Natural killer cell (primary cell): ENCODE data around the gene SNAI3. TPM values are rescaled to one million over a fixed set of nuclear protein-coding genes. Genes with fewer than 3 reads are reported as not detected.

Experiments used
- ATAC-seq, 3 donors: fragments of 150-1000 bp in 2 of 3; fragments of 200-7000 bp in 1 of 3; cut with Tn5 transposase; 1 replicate in 1 of 3; 2 replicates in 2 of 3; pipeline ENCODE4 v1.10.0; 2021; ENCODE audit warnings: mild to moderate bottlenecking in 2 of 3, moderate library complexity in 2 of 3
- DNase-seq, 2 donors: peaks; one replicate each; pipeline versions ENCODE4 v3.0.0 to v3.0.0-alpha.2; 2013 to 2021; ENCODE audit warnings: mixed read lengths in 1 of 2
- H3K27ac ChIP-seq: one replicate; pipeline ENCODE4 v1.5.1; 2013; ENCODE audit warnings: mild to moderate bottlenecking, low read length
- H3K27me3 ChIP-seq: one replicate; pipeline ENCODE4 v1.6.1; 2013; ENCODE audit warnings: low read length; ENCODE audit not compliant: control insufficient read depth, insufficient read depth
- H3K36me3 ChIP-seq: one replicate; pipeline ENCODE4 v1.6.1; 2013; ENCODE audit warnings: low read length; ENCODE audit not compliant: control insufficient read depth, insufficient read depth
- H3K4me1 ChIP-seq: one replicate; pipeline ENCODE4 v1.6.1; 2013; ENCODE audit warnings: low read length; ENCODE audit not compliant: control insufficient read depth, insufficient read depth
- H3K4me3 ChIP-seq: one replicate; pipeline ENCODE4 v1.5.1; 2013; ENCODE audit warnings: low read length
- H3K9me3 ChIP-seq: one replicate; pipeline ENCODE4 v1.6.1; 2013; ENCODE audit warnings: low read length; ENCODE audit not compliant: control insufficient read depth, insufficient read depth
- H3K27ac Mint-ChIP-seq, 2 donors: one replicate each; pipeline ENCODE4 v1.8.0; 2022; ENCODE audit warnings: mild to moderate bottlenecking in 2 of 2, mixed read lengths in 2 of 2, moderate library complexity in 1 of 2
- H3K27me3 Mint-ChIP-seq, 2 donors: one replicate each; pipeline ENCODE4 v1.8.0; 2022; ENCODE audit warnings: low read depth in 2 of 2, mixed read lengths in 2 of 2
- H3K36me3 Mint-ChIP-seq: one replicate; pipeline ENCODE4 v1.8.0; 2022; ENCODE audit warnings: mixed read lengths
- H3K4me1 Mint-ChIP-seq, 2 donors: one replicate each; pipeline ENCODE4 v1.8.0; 2022; ENCODE audit warnings: mixed read lengths in 2 of 2
- H3K4me3 Mint-ChIP-seq: one replicate; pipeline ENCODE4 v1.8.0; 2022; ENCODE audit warnings: mild to moderate bottlenecking, moderate library complexity, mixed read lengths
- H3K9me3 Mint-ChIP-seq, 2 donors: one replicate each; pipeline ENCODE4 v1.8.0; 2022; ENCODE audit warnings: mixed read lengths in 2 of 2
- WGBS: methylation state at CpG from one replicate; pipeline ENCODE4 v1.1.7; 2013; ENCODE audit warnings: missing lambda C conversion rate; ENCODE audit not compliant: insufficient coverage; 5-methylcytosine and 5-hydroxymethylcytosine counted together
- intact Hi-C: fragments of 100-400 bp; cut with micrococcal nuclease; formaldehyde crosslinking; loops from one replicate; pipeline ENCODE4 v1.14.2; 2022
- total RNA-seq, 4 donors: library from RNA; stranded (reverse); fragments of 120-200 nt in 1 of 4; gene quantifications; one replicate each; pipeline versions ENCODE4 v1.2.3 to v1.2.4, GENCODE V29; 2013 to 2022
- TF ChIP-seq, protein P1 (sequence below): fragments of 200-600 bp; IDR thresholded peaks from one replicate; pipeline ENCODE4 v1.8.0; 2022; ENCODE audit warnings: antibody characterized with exemption

SNAI3 gene
- total RNA-seq = 1 to 10 TPM; 8.2 to 9.2 (median 8.4) TPM
- 11.2 TPM for total RNA-seq (2013)

DNA sequence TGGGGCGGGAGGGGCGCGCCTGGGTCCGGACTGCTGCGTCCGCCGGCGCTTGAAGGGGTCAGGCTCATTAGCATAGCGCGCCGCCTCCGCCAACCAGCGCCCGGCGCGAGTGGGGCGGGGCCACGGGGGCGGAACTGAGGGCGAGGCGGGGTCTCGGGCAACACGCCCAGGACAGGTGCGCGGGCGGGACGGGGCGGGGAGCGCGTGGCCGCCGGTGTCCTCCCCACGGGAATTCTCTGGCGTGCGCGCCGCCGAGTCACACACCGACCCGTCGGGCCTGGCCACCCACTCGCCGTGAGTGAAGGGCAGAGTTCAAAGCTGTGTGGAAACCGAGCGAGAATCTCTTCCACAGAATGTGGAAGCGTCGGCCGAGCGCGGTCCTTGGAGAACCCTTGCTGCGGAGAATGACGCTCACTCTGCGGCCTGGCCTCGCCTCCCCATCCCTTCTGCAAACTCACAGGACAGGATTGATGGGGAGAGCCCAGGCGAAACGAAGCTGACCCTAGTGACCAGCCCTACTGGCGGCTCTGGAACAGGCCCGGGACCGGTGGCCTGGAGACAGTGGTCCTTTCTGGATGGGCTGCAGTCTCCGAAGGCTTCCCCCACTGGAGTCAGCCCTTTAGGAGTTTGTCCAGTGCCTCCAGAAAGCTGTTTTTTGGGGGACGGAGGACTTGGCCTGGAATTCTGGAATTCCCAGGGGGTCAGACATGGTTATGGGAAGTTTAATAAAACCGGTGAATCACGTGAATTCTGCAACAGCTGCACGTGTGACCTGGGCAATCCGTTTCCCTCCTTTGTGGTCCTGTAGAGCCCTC, at the start of gene SNAI3:
Gene SNAI3 (minus strand): TSS at position 69 of the 815 bp plus-strand sequence. CDS start 101 bp downstream, outside the sequence.
- no peaks in the 10 kb centered on the region for H3K9me3 ChIP-seq
- Mint-ChIP-seq H3K36me3 (no peaks in the 10 kb centered on the region), H3K4me1 (peaks cover 15 to 45% of the 10 kb centered on the region in 2 donors), H3K27me3 (no peaks in the 10 kb centered on the region), H3K4me3 (peak within 1 kb of the TSS; percentile 84), H3K9me3 (no peaks in the 10 kb centered on the region), H3K27ac (peak within 1 kb of the TSS; percentile 36 to 73)
- intact Hi-C loops = loop anchor here (1.0 to 5.0 kb wide), 3 partner anchors 14 to 66 kb away; partner anchors contain the start of gene IL17C
- peak; percentile 88 to 89 for DNase-seq
- peak; percentile 86 to 94 (median 93) for ATAC-seq
- TF ChIP-seq, protein P1, sequence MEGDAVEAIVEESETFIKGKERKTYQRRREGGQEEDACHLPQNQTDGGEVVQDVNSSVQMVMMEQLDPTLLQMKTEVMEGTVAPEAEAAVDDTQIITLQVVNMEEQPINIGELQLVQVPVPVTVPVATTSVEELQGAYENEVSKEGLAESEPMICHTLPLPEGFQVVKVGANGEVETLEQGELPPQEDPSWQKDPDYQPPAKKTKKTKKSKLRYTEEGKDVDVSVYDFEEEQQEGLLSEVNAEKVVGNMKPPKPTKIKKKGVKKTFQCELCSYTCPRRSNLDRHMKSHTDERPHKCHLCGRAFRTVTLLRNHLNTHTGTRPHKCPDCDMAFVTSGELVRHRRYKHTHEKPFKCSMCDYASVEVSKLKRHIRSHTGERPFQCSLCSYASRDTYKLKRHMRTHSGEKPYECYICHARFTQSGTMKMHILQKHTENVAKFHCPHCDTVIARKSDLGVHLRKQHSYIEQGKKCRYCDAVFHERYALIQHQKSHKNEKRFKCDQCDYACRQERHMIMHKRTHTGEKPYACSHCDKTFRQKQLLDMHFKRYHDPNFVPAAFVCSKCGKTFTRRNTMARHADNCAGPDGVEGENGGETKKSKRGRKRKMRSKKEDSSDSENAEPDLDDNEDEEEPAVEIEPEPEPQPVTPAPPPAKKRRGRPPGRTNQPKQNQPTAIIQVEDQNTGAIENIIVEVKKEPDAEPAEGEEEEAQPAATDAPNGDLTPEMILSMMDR = no peak
- whole genome bisulfite sequencing = 12% methylated on average over 65 of the region's 65 CpGs
- peak within 1 kb of the TSS; percentile 92 for H3K4me3 ChIP-seq
- peaks cover 55% of the 10 kb centered on the region for H3K4me1 ChIP-seq
- peak within 1 kb of the TSS; percentile 63 for H3K27ac ChIP-seq
- H3K36me3 ChIP-seq = no peaks in the 10 kb centered on the region
- H3K27me3 ChIP-seq = no peaks in the 10 kb centered on the region

DNA sequence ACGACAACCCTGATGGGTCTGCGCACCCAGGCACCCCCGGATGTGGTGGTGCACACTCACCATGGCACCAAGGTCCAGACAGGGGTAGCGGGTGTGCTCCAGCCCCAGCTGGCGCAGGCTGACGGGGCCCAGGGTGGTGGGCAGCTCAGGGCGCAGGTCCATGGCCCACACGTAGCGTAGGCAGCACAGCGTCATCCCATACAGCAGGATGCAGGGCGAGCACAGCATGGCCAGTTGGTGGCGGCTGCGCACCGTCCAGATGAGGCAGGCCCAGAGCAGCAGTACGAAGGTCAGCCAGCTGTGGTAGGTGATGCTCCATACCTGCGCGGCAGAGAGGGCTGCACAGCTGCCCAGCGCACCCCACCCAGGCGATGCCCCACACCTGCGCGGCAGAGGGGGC, 49.8 kb upstream of the SNAI3 start:
- H3K27me3 Mint-ChIP-seq = no peaks in the 10 kb centered on the region
- Histone ChIP-seq H3K36me3 (peaks cover 51% of the 10 kb centered on the region), H3K4me3 (no peak overlapping the region), H3K27me3 (no peaks in the 10 kb centered on the region), H3K4me1 (peaks cover 12% of the 10 kb centered on the region), H3K27ac (no peak overlapping the region), H3K9me3 (no peaks in the 10 kb centered on the region)
- H3K36me3 Mint-ChIP-seq = no peaks in the 10 kb centered on the region
- TF ChIP-seq, protein P1 = no peak
- H3K27ac Mint-ChIP-seq = no peak overlapping the region
- H3K9me3 Mint-ChIP-seq = no peaks in the 10 kb centered on the region
- DNase-seq (no peak), ATAC-seq (no peak)
- H3K4me1 Mint-ChIP-seq = peaks cover 0 to 10% of the 10 kb centered on the region in 2 donors
- intact Hi-C loops = loop anchor here (5.0 kb wide), 1 partner anchor 121 kb away; the partner anchor contains the start of genes GALNS and TRAPPC2L
- WGBS = 98% methylated on average over 21 of the region's 21 CpGs
- no peak overlapping the region for H3K4me3 Mint-ChIP-seq

DNA sequence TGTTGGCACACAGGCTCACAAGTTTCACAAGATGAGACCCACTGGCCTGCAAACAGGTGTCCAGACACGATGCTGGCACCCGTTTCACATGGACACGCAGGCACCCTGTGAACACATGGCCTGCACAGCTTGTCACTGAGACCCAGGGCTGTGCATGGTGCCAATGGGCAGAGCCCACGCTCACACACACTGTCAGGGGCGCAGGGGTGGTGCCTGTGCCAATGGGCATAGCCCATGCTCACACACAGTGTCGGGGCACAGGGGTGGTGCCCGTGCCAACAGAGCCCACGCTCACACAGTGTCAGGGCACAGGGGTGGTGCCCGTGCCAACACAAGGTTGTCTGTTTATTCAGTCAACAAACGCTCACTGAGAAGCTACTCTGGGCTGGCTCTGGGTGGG, 49.3 kb upstream of the SNAI3 start:
- H3K27me3 Mint-ChIP-seq = no peaks in the 10 kb centered on the region
- Histone ChIP-seq H3K4me1 (peaks cover 12% of the 10 kb centered on the region), H3K4me3 (no peak overlapping the region), H3K27me3 (no peaks in the 10 kb centered on the region), H3K9me3 (no peaks in the 10 kb centered on the region), H3K27ac (no peak overlapping the region), H3K36me3 (peaks cover 52% of the 10 kb centered on the region)
- intact Hi-C loops = loop anchor here (5.0 kb wide), 1 partner anchor 122 kb away; the partner anchor contains the start of genes GALNS and TRAPPC2L
- H3K27ac Mint-ChIP-seq = no peak overlapping the region
- H3K4me1 Mint-ChIP-seq = peaks cover 0 to 10% of the 10 kb centered on the region in 2 donors
- TF ChIP-seq, protein P1 = no peak
- no peak overlapping the region for H3K4me3 Mint-ChIP-seq
- no peaks in the 10 kb centered on the region for H3K9me3 Mint-ChIP-seq
- ATAC-seq (no peak), DNase-seq (no peak)
- WGBS = 93% methylated on average over 10 of the region's 10 CpGs
- H3K36me3 Mint-ChIP-seq = no peaks in the 10 kb centered on the region
